LNCaP clone FGC (cell line): Measurements from ENCODE around the gene MZB1.
"Not testable (repeated sequence)": the region's sequence is repeated elsewhere in the genome, so short reads cannot be mapped to it uniquely, and the experiment has no call there.

Source experiments
- DNase-seq: peaks from one replicate; pipeline ENCODE4 v3.0.0-alpha.2; 2011; ENCODE audit warnings: low read depth
- H3K4me3 ChIP-seq: 2 replicates; pipeline ENCODE4 v1.5.1; 2011; ENCODE audit warnings: mild to moderate bottlenecking, low read depth, low read length, control low read depth
- TF ChIP-seq, protein P1 (sequence below): IDR thresholded peaks from 2 replicates; pipeline ENCODE4 v1.5.1; 2012; ENCODE audit warnings: mild to moderate bottlenecking; ENCODE audit not compliant: control insufficient read depth, insufficient read depth; ENCODE audit errors: extremely low read depth

MZB1 gene

GRCh38 chr5:139410993-139411828 lies 21.5 kb upstream of the MZB1 start:
- no peak for DNase-seq
- TF ChIP-seq, protein P1, sequence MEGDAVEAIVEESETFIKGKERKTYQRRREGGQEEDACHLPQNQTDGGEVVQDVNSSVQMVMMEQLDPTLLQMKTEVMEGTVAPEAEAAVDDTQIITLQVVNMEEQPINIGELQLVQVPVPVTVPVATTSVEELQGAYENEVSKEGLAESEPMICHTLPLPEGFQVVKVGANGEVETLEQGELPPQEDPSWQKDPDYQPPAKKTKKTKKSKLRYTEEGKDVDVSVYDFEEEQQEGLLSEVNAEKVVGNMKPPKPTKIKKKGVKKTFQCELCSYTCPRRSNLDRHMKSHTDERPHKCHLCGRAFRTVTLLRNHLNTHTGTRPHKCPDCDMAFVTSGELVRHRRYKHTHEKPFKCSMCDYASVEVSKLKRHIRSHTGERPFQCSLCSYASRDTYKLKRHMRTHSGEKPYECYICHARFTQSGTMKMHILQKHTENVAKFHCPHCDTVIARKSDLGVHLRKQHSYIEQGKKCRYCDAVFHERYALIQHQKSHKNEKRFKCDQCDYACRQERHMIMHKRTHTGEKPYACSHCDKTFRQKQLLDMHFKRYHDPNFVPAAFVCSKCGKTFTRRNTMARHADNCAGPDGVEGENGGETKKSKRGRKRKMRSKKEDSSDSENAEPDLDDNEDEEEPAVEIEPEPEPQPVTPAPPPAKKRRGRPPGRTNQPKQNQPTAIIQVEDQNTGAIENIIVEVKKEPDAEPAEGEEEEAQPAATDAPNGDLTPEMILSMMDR, result no peak

GRCh38 chr5:139410121-139410992 lies 20.6 kb upstream of the MZB1 start:
- H3K4me3 ChIP-seq, result no peak overlapping the region
- TF ChIP-seq, protein P1, result no peak
- no peak for DNase-seq

More at GRCh38 chr5:139410993-139411828, 21.5 kb upstream of the MZB1 start:
- no peak overlapping the region for H3K4me3 ChIP-seq

- DNase-seq, result not testable (repeated sequence)
These were observed 19.4 kb upstream of the MZB1 start for GRCh38 chr5:139409116-139409515.

DNA sequence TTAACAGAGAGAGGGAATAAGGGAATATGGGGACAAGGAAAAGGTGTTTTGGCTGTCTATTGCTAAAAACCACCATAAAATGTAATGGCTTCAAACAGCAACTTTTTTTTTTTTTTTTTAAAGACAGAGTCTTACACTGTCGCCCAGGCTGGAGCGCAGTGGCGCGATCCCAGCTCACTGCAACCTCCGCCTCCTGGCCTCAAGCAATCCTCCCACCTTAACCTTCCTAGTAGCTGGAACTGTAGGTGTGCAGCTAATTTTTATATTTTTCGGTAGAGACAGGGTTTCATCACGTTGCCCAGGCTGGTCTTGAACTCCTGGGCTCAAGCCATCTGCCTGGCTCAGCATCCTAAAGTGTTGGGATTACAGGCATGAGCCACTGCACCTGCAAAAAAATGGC lies 18.5 kb upstream of the MZB1 start:
- TF ChIP-seq, protein P1, result no peak
- no peak overlapping the region for H3K4me3 ChIP-seq
- DNase-seq, result no peak

More at GRCh38 chr5:139409116-139409515, 19.4 kb upstream of the MZB1 start:
- not testable (repeated sequence) for H3K4me3 ChIP-seq

GRCh38 chr5:139407517-139407916 lies 17.8 kb upstream of the MZB1 start:
- no peak for DNase-seq
- TF ChIP-seq, protein P1, result no peak

DNA sequence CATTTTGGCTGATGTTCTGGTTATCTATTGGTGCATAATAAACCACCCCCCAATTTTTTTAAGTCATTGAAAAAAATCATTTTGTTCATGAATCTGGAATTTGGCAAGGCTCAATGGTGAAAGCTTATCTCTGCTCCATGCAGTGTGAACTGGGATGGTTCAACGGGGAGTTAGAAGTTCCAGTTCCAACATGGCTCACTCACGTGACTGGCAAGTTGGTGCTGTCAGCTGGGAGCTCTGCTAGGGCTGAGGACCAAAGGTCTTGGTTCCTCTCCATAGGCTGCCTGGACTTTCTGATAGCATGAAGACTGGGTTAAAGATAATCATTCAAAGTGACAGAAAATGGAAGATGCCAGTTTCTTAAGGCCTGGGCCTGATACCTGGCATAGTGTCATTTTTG lies 17.2 kb upstream of the MZB1 start:
- DNase-seq, result no peak
- no peak overlapping the region for H3K4me3 ChIP-seq
- TF ChIP-seq, protein P1, result no peak

More at GRCh38 chr5:139407517-139407916, 17.8 kb upstream of the MZB1 start:
- H3K4me3 ChIP-seq, result no peak overlapping the region

GRCh38 chr5:139404484-139404840 lies 14.7 kb upstream of the MZB1 start:
- H3K4me3 ChIP-seq, result peak overlapping the region; percentile 53
- DNase-seq, result no peak
- TF ChIP-seq, protein P1, result no peak
